GM12878 (cell line): Measurements from ENCODE around the gene PRRX2. TPM values are rescaled to one million over a fixed set of nuclear protein-coding genes. Genes with fewer than 3 reads are reported as not detected.

Experiments
- ATAC-seq: fragments of 200-7000 bp; cut with Tn5 transposase; 3 replicates; pipeline ENCODE4 v1.9.1; 2020; ENCODE audit warnings: mild to moderate bottlenecking, moderate library complexity
- BruUV-seq: library from RNA; stranded (reverse); fragments of 400-500 nt; replicated peaks from 2 replicates; lab custom pipeline; 2021; lab: Mats Ljungman, UMichigan
- CTCF ChIA-PET: fragments of 300-600 bp; sonication (Branson Sonifier 250); formaldehyde crosslinking; extraction: SDS; loops from one replicate; lab custom pipeline; 2021; ENCODE audit warnings: inconsistent platforms; lab: Yijun Ruan, JAX
- POLR2A ChIA-PET: fragments of 350-600 bp; formaldehyde crosslinking; extraction: SDS; loops from one replicate; lab custom pipeline; 2021; ENCODE audit warnings: inconsistent platforms; lab: Charles Lee
- RAD21 ChIA-PET: fragments of 300-600 bp; sonication (Branson Sonifier 250); formaldehyde crosslinking; loops from one replicate; lab custom pipeline; 2023; ENCODE audit warnings: antibody characterized with exemption; ENCODE audit not compliant: unreplicated experiment; lab: Charles Lee
- SMC1A ChIA-PET: fragments of 300-600 bp; sonication (Branson Sonifier 250); formaldehyde crosslinking; loops from one replicate; lab custom pipeline; 2023; ENCODE audit not compliant: unreplicated experiment, uncharacterized antibody; lab: Charles Lee
- DNase-seq: peaks from one replicate; pipeline ENCODE4 v3.0.0-alpha.2; 2011; ENCODE audit warnings: low read depth, low spot score
- FAIRE-seq: peaks from 3 replicates; lab custom pipeline; 2011; peaks lifted over from hg19 to GRCh38; lab: Jason Lieb, UNC
- H2AFZ ChIP-seq: 2 replicates; pipeline ENCODE4 v1.6.0; 2011; ENCODE audit warnings: low read depth, low read length, control low read depth; ENCODE audit not compliant: control insufficient read depth
- H3K27ac ChIP-seq: 2 replicates; pipeline ENCODE4 v1.5.1; 2011; ENCODE audit warnings: control low read depth; ENCODE audit not compliant: control insufficient read depth, insufficient read depth
- H3K27me3 ChIP-seq, 2 experiments: replicated peaks in 1 of 2; 2 replicates each; pipeline versions ENCODE4 v1.6.0 to v1.6.1; 2011; ENCODE audit warnings: low read length in 1 of 2; ENCODE audit not compliant: control insufficient read depth in 2 of 2, insufficient read depth in 2 of 2
- H3K36me3 ChIP-seq, 2 experiments: 2 replicates each; pipeline ENCODE4 v1.5.1; 2011; ENCODE audit warnings: low read length in 1 of 2; ENCODE audit not compliant: control insufficient read depth in 2 of 2, insufficient read depth in 2 of 2
- H3K4me1 ChIP-seq: 2 replicates; pipeline ENCODE4 v1.6.1; 2011; ENCODE audit warnings: mild to moderate bottlenecking, low read length, moderate library complexity, mixed read lengths; ENCODE audit not compliant: control insufficient read depth, insufficient read depth
- H3K4me2 ChIP-seq: 2 replicates; pipeline ENCODE4 v1.6.0; 2011; ENCODE audit warnings: control low read depth; ENCODE audit not compliant: control insufficient read depth, insufficient read depth
- H3K4me3 ChIP-seq: fragments of 200-600 bp; sonication (generic); 2 replicates; pipeline ENCODE4 v1.5.1; 2016
- H3K79me2 ChIP-seq: 2 replicates; pipeline ENCODE4 v1.6.0; 2011; ENCODE audit warnings: low read length; ENCODE audit not compliant: control insufficient read depth, insufficient read depth
- H3K9ac ChIP-seq: 2 replicates; pipeline ENCODE4 v1.8.0; 2011; ENCODE audit warnings: low read length, control low read depth, mixed read lengths; ENCODE audit not compliant: control insufficient read depth, insufficient read depth
- H3K9me3 ChIP-seq: replicated peaks from 3 replicates; pipeline ENCODE4 v1.5.1; 2011; ENCODE audit warnings: mild to moderate bottlenecking, low read length; ENCODE audit not compliant: control insufficient read depth, insufficient read depth
- H4K20me1 ChIP-seq: 2 replicates; pipeline ENCODE4 v1.6.0; 2011; ENCODE audit not compliant: control insufficient read depth, insufficient read depth
- ATF7 ChIP-seq: fragments of 450-650 bp; IDR thresholded peaks from 2 replicates; pipeline ENCODE4 v1.6.1; 2016; ENCODE audit warnings: low read depth, mild to moderate bottlenecking
- HDAC2 ChIP-seq: fragments of 200-600 bp; sonication (generic); IDR thresholded peaks from 2 replicates; pipeline ENCODE4 v1.6.1; 2017
- HDGF ChIP-seq: fragments of 450-650 bp; IDR thresholded peaks from 2 replicates; pipeline ENCODE4 v1.6.1; 2016; ENCODE audit warnings: antibody characterized with exemption
- IRF4 ChIP-seq: IDR thresholded peaks from 2 replicates; pipeline ENCODE4 v1.6.1; 2011; ENCODE audit warnings: low read depth, low read length
- NBN ChIP-seq: fragments of 450-650 bp; IDR thresholded peaks from 2 replicates; pipeline ENCODE4 v1.6.1; 2016
- PAX8 ChIP-seq: fragments of 450-650 bp; IDR thresholded peaks from 2 replicates; pipeline ENCODE4 v1.6.1; 2017; ENCODE audit warnings: mild to moderate bottlenecking, moderate library complexity
- POLR2A ChIP-seq: IDR thresholded peaks from 2 replicates; pipeline ENCODE4 v1.6.1; 2011; ENCODE audit warnings: low read depth, mild to moderate bottlenecking, low read length
- RB1 ChIP-seq: fragments of 450-650 bp; formaldehyde crosslinking; IDR thresholded peaks from 2 replicates; pipeline ENCODE4 v1.6.1; 2017; ENCODE audit warnings: mild to moderate bottlenecking, borderline replicate concordance
- SMC3 ChIP-seq: IDR thresholded peaks from 2 replicates; pipeline ENCODE4 v1.6.1; 2011; ENCODE audit warnings: low read length, improper control_type of control experiment, borderline replicate concordance
- SUZ12 ChIP-seq: fragments of 200-600 bp; sonication (generic); IDR thresholded peaks from one replicate; pipeline ENCODE4 v1.6.1; 2018; ENCODE audit warnings: antibody characterized with exemption, mild to moderate bottlenecking; ENCODE audit not compliant: unreplicated experiment
- TARDBP ChIP-seq: IDR thresholded peaks from 2 replicates; pipeline ENCODE4 v1.6.1; 2016; ENCODE audit warnings: borderline replicate concordance
- WRNIP1 ChIP-seq: IDR thresholded peaks from 2 replicates; pipeline ENCODE4 v1.6.1; 2011; ENCODE audit warnings: low read depth, low read length, improper control_type of control experiment, borderline replicate concordance
- ZBED1 ChIP-seq: IDR thresholded peaks from 2 replicates; pipeline ENCODE4 v1.6.1; 2016; ENCODE audit warnings: borderline replicate concordance
- WGBS: methylation state at CpG from one replicate; pipeline ENCODE4 v1.1.6; 2016; ENCODE audit warnings: low lambda C conversion rate; ENCODE audit not compliant: insufficient replicate concordance, insufficient coverage; ENCODE audit errors: missing lambda C conversion rate; 5-methylcytosine and 5-hydroxymethylcytosine counted together
- in situ Hi-C: fragments of 300-500 bp; cut with MboI; formaldehyde crosslinking; loops from 9 replicates; pipeline ENCODE4 v1.14.3; 2018; ENCODE audit warnings: mixed read lengths
- intact Hi-C: fragments of 100-400 bp; cut with micrococcal nuclease; formaldehyde crosslinking; loops from one replicate; pipeline ENCODE4 v1.14.2; 2022; ENCODE audit not compliant: unreplicated experiment
- polyA plus RNA-seq, 11 experiments: library from polyadenylated mRNA; depleted of rRNA in 4 of 11; unstranded in 6 of 11; stranded (reverse) in 5 of 11; fragments of >200 nt; fragmentation: Nextera tagmentation in 4 of 11; fragmentation: Illumina TruSeq in 1 of 11; extraction: Ambion mirVana in 4 of 11; extraction: Trizol in 1 of 11; gene quantifications; 1 replicate in 1 of 11; 2 replicates in 10 of 11; pipeline versions ENCODE4 v1.2.1 to v1.2.3, GENCODE V29; 2011 to 2016; ENCODE audit warnings: inconsistent platforms in 2 of 11, missing spikeins in 2 of 11, low read depth in 1 of 11
- total RNA-seq, 4 experiments: library from RNA; depleted of rRNA in 3 of 4; stranded (reverse); fragments of >200 nt in 3 of 4; fragmentation: Illumina TruSeq in 1 of 4; extraction: Trizol in 1 of 4; gene quantifications; 2 replicates each; pipeline versions ENCODE4 v1.2.1 to v1.2.3, GENCODE V29; 2013 to 2021

The PRRX2 gene
- total and polyA plus RNA-seq, 10 of the 15 experiments (the other 5 are each of a cell fraction or from before 2014, with no cell fraction given) = not detected

DNA sequence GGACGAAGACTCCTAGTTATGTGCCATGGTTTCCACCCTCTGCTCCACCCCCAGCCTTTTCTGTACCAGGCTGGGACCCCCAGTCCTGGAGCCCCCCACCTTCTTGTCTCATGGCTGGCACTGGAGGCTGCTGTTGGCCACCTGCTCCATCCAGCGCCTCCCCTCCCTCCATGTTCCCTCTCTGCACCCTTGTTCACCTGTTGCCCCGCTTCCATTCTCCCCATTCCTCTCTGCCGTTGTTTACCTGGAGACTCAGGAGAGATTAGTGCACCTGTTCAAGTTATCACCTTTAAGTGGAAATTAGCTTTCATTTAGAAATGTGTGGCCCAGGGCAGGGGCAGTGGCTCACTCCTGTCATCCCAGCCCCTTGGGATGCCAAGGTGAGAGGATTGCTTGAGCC is 32.2 kb upstream of the PRRX2 start:
- H3K9me3 ChIP-seq = no peaks in the 10 kb centered on the region
- no peaks in the 10 kb centered on the region for H3K27me3 ChIP-seq
- no peak for DNase-seq
- H3K4me1 ChIP-seq = 0 out of 2 replicates have a peak, but pooled peaks cover 4% of the 10 kb centered on the region
- H3K79me2 ChIP-seq = peaks cover 33% of the 10 kb centered on the region
- no peak overlapping the region for H3K9ac ChIP-seq
- SMC1A ChIA-PET = no interaction called here
- 98% methylated on average over 4 of the region's 4 CpGs for WGBS
- POLR2A ChIA-PET = interaction anchor here (0.7 kb wide), 1 partner anchor 9 kb away, joined by 3 read pairs; no protein-coding TSS in a partner anchor
- FAIRE-seq = no peak
- no peaks in the 10 kb centered on the region; the same call in 1 of the 2 replicates for H4K20me1 ChIP-seq
- H2AFZ ChIP-seq = no peak overlapping the region
- peaks cover 18 to 35% of the 10 kb centered on the region in 2 experiments; a peak in 3 of 4 replicates for H3K36me3 ChIP-seq
- RAD21 ChIA-PET = no interaction called here
- in situ Hi-C loops (no loop called here), intact Hi-C loops (no loop called here)
- no peak for ATAC-seq
- CTCF ChIA-PET = interaction anchor here (1.0 kb wide), 1 partner anchor 8 kb away, joined by 3 read pairs; no protein-coding TSS in a partner anchor
- no TSS peak for BruUV-seq
- no peak overlapping the region for H3K27ac ChIP-seq
- TF ChIP-seq ATF7 = no peak
- no peak for TF ChIP-seq RB1
- no peak overlapping the region for H3K4me2 ChIP-seq
- H3K4me3 ChIP-seq = no peak overlapping the region

DNA sequence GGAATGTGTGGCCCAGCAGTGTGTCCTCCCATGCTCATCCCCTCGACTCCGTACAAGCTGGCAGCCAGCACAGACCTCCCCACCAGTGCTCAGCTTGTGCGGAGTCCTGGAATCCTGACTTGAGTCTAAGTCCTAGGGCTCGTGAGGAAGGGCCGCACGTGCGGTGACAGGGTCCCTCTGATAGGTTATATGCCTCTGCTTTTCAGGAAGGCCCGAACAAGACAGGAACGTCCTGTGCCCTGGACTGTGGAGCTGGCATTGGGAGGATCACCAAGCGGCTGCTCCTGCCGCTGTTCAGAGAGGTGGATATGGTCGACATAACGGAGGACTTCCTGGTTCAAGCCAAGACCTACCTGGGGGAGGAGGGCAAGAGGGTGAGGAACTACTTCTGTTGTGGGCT is 31.6 kb upstream of the PRRX2 start:
- Histone ChIP-seq H3K27me3 (no peaks in the 10 kb centered on the region), H3K79me2 (peaks cover 27% of the 10 kb centered on the region), H2AFZ (no peak overlapping the region), H3K4me2 (no peak overlapping the region), H3K4me1 (0 out of 2 replicates have a peak, but pooled peaks cover 4% of the 10 kb centered on the region), H3K36me3 (peaks cover 20 to 39% of the 10 kb centered on the region in 2 experiments; a peak in 3 of 4 replicates), H3K27ac (no peak overlapping the region), H3K9ac (no peak overlapping the region), H3K4me3 (no peak overlapping the region), H4K20me1 (no peaks in the 10 kb centered on the region; the same call in 1 of the 2 replicates), H3K9me3 (no peaks in the 10 kb centered on the region)
- SMC1A ChIA-PET = no interaction called here
- in situ Hi-C loops (no loop called here), intact Hi-C loops (no loop called here)
- FAIRE-seq = no peak
- ATAC-seq = no peak
- BruUV-seq = no TSS peak
- 90% methylated on average over 13 of the region's 13 CpGs for WGBS
- POLR2A ChIA-PET = no interaction called here
- RAD21 ChIA-PET = no interaction called here
- CTCF ChIA-PET = interaction anchor here (0.6 to 1.0 kb wide), 2 partner anchors 9 to 1347 kb away, joined by 3 to 4 read pairs; no protein-coding TSS in a partner anchor
- TF ChIP-seq ZBED1 (no peak), WRNIP1 (no peak), POLR2A (no peak), HDGF (no peak), SMC3 (no peak), NBN (no peak), SUZ12 (no peak), HDAC2 (no peak), TARDBP (no peak), IRF4 (no peak), PAX8 (no peak)
- no peak for DNase-seq
